NCI-H1092 treated with DMSO at 0.1 percent for 48 hours (cell line): ENCODE data around the gene ZMIZ1.

Experiments used
- DNase-seq: peaks from one replicate; lab custom pipeline; 2025; lab: John Stamatoyannopoulos, UW

Gene ZMIZ1

DNA sequence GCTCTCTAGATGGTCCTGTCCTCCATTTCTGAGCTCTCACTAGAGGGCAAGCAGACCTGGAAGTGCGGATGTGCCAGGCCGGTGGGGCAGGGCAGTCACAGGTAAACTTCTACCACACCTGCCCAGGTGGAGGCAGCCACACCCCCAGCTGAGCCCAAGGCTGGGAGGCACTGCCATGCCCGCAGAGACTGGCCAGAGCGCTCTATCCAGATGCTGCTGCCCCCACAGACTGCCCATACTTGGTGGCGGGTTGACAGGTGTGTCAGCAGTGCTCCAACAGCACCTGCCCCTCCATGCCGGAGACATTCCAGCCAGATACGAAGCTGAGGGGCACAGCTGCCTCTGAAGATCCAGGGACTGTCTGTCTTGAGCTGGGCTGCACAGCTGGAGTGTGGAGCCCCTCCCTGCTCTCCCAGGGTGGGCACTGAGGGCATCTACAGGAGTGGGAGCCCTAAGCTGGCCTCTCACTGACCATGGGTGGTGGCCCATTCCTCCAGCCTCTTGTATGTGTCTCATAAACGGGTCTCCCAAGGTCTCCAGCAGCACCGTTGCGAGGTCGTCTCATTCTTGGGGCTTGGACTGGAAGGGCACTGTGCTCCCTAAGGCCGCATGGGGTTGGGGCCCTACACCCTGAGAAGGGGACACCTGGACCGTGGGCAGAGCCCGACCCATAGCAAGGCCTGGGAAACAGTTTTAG, 240.4 kb downstream of the ZMIZ1 start:
- DNase-seq = no peak

DNA sequence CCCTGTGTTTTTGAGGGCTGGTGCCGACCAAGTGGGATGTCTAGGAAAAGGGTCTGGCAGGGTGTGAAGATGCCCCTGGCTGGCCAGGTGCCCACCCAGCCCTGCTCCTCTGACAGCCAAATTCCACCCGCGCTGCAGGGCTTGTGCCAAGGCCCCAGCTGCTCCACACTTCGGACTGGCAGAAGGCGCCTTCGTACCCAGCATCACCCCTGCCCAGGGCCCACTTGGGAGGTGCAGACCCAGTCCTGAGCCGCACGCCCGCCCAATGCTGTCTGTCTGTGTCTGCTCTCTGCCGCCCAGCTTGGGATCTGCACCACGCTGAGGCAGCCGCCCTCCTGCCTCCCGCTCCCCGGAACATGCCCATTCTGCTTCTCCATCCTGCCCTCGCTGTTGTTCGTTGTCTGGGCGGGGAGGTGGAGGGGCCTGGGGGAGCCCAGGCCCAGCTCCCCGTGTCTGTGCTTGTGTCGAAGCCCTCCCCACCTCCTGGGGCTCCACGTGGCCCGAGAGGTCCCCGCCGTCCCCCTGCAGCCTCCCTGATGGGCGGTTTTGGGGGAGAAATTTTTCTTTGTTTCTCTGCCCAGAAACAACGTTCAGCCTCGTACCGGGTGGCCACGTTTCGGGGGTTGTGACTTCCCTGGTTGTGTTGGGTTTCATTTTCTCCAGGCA, 241.6 kb downstream of the ZMIZ1 start:
- no peak for DNase-seq

GRCh38 chr10:79310911-79311573, 242.3 kb downstream of the ZMIZ1 start:
- no peak for DNase-seq

- DNase-seq = no peak
Measured at GRCh38 chr10:79311581-79312407, 243.0 kb downstream of the ZMIZ1 start.

- DNase-seq = no peak
Measured at GRCh38 chr10:79312601-79313187, 243.9 kb downstream of the ZMIZ1 start.

DNA sequence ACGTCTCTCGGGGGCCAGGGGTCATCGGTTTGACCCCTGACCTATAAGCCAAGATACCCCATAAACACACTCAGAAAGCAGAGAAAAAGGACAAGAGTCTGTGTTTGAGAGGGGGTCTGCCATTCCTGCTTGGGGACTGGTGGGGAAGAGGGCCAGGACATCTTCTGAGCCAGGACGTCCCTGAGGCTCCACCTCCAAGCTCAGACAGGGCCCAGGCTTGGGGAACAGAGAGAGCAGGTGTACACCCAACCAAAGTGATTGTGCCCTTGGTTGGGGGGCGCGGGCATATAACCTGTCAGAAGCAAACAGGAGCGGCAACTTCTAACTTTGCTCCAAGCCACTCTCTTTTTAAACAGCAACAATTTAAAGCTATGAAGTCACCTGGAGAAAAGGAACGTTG, 244.6 kb downstream of the ZMIZ1 start:
- no peak for DNase-seq

GRCh38 chr10:79313911-79314439, 245.2 kb downstream of the ZMIZ1 start:
- DNase-seq = no peak

DNA sequence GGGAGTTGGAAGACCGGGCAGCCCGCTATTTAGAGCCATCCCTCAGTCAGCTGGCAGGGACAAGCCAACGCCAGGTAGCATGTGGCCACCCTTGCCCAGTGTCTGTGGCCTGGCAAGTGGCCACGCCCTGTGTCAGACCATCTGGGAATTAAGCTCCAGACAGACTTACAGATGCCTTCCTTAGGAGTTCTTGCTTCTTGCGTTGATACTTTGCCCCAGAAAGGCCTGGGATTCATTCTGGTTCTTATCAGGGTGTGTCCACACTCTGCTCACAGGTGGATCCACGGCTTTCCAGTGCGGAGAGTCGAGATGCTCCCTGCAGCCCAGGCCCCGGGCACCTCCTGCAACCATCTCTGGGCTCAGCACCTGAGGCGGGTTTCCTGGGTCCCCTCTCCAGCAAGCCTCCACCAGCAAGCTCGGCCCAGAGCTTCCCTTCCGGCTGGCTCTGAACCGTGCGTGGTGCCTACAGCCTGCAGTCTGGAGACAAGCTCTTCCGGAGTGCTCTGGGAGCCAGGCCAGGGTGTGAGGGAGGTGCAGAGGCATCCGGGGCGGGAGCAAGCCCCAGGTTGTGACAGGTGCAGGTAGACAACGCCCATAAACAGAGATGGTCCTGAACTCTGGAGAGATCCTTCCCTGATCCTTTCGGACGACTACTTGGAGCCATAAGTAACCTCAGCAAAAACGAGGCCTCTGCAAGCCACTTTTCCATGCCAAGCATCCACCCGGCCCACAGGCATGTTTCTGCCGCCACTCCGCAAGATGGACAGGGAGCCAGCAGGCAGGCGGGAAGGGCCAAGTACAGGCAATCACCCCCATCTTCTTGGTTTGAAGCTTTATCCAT, 246.2 kb downstream of the ZMIZ1 start:
- DNase-seq = no peak

- no peak for DNase-seq
Measured at GRCh38 chr10:79315602-79315920, 246.8 kb downstream of the ZMIZ1 start.

DNA sequence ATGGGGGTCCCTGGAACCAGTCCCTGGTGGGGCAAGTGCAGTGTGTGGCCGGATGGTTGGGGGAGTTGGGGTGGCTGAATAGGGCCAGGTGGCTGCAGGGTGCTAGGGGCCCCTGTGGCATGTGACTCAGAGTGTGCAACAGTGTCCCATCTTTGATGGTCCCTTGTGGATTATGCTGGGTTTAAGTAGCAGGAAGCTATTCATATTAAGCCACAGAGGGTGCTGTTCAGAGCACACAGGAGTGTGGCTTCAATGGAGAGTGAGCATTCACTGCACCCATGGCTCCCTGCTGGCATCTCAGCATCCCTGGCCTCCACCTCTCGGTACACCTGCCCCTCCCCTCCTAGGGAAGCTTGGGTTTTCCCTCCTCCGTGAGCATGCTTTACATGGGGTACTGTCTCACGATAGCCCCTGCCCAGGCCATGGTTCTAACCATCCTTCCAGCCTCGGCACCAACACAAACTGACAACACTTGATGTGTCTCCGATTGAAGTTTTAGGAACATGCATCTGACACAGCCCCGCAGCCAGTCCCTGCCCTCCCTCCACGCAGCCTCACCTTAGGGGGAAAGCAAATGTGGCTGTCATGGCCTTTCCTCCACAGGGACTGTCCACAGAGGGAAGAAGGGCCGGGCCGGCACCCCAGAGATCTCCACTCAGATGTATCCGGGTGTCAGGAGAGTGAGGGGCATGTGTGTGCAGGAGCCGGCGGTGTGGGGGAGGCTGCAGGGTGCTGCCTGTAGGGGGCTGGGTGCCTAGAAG, 248.1 kb downstream of the ZMIZ1 start:
- DNase-seq = no peak

- no peak for DNase-seq
Measured at GRCh38 chr10:79318369-79318768, 249.6 kb downstream of the ZMIZ1 start.

GRCh38 chr10:79319115-79319771, 250.5 kb downstream of the ZMIZ1 start:
- DNase-seq = no peak

DNA sequence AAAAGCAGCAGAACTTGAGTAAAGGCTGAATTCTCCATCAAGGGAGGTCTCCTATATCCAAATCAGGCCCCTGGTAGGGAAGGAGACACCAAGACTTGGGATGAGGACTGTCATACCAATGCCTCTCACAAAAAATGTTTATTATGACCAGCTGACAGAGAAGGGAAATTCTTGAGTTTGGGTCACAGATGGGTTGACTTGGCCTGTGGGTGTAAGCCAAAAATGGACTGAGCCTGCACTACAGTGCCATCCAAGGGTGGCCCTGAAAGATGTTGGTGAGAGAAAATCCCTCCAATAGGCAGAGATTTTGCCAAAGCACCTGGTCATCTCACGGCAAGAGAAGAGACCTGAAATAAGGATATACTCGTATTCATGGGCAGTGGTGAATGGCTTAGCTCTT, 251.6 kb downstream of the ZMIZ1 start:
- DNase-seq = no peak

DNA sequence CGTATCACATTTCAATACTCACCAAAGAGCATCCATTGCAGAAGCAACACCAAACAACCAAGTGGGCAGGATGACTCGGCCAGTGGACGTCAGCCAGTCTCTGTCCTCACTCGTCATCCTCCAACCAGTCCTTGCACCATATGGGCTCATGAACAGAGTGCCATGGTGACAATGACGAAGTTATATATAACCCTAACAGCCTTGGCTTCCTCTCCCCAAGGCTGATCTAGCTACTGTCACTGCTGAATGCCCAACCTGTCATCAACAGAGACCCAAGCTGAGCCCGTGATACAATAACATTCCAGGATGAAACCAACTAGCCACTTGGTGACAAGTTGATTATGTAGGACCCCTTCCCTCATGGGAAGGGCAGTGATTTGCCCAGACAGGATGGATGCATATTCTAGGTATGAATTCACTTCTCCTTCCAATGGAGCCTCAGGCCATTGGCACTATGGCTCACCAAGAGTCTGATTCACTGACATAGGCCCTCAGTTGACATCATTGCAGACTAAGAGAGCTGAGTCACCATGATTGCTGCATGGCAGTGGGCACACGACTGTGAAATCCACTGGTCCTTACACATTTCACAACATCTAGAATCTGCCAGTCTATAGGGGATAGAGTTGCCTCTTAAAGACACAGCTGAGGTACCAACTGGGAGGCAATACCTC, 252.2 kb downstream of the ZMIZ1 start:
- no peak for DNase-seq

GRCh38 chr10:79321494-79321882, 252.7 kb downstream of the ZMIZ1 start:
- DNase-seq = no peak

- no peak for DNase-seq
Measured at GRCh38 chr10:79321951-79322350, 253.2 kb downstream of the ZMIZ1 start.

GRCh38 chr10:79322616-79323543, 254.1 kb downstream of the ZMIZ1 start:
- no peak for DNase-seq

DNA sequence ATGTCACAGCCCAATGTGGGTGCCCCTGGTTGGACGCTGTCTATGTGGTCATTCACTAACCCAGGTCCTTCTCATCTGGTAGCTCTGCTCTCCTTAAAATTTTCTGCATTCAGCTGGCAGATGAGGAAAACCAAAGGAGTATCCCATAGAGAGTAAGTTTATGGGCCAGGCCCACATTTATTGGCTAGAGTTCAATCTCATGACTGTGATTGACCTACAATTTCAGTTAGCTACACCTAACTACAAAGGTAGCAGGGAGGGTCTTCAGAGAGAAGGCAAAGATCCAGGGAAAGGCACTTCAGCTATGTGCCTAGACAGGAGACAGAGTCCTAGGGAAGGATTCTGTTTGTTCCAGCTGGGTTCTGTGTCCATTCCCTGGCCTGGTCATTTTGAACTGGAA, 254.8 kb downstream of the ZMIZ1 start:
- DNase-seq = no peak
